Activated CD4-positive, alpha-beta T cell treated with anti-CD3 and anti-CD28 coated beads for 24 hours (primary cell): ENCODE data around the gene ETFA.

ENCODE experiments used
- DNase-seq, 2 donors: peaks; one replicate each; pipeline ENCODE4 v3.0.0-alpha.2; 2020; ENCODE audit warnings: low read depth in 2 of 2

The ETFA gene

DNA sequence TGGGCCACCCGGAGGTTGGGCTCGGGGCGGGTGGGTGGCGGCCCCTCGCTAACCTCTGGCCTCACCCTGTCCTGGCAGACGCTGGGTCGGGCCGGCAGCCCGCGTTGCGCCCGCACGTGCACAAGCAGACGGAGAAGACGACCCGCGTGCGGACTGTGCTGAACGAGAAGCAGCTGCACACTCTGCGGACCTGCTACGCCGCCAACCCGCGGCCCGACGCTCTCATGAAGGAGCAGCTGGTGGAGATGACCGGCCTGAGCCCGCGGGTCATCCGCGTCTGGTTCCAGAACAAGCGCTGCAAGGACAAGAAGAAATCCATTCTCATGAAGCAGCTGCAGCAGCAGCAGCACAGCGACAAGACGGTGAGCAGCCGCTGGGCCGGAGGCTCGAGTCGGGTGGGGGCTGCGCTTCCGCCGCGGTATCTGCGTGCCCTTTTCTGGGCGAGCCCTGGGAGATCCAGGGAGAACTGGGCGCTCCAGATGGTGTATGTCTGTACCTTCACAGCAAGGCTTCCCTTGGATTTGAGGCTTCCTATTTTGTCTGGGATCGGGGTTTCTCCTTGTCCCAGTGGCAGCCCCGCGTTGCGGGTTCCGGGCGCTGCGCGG lies 29.0 kb upstream of the ETFA start:
- no peak for DNase-seq

DNA sequence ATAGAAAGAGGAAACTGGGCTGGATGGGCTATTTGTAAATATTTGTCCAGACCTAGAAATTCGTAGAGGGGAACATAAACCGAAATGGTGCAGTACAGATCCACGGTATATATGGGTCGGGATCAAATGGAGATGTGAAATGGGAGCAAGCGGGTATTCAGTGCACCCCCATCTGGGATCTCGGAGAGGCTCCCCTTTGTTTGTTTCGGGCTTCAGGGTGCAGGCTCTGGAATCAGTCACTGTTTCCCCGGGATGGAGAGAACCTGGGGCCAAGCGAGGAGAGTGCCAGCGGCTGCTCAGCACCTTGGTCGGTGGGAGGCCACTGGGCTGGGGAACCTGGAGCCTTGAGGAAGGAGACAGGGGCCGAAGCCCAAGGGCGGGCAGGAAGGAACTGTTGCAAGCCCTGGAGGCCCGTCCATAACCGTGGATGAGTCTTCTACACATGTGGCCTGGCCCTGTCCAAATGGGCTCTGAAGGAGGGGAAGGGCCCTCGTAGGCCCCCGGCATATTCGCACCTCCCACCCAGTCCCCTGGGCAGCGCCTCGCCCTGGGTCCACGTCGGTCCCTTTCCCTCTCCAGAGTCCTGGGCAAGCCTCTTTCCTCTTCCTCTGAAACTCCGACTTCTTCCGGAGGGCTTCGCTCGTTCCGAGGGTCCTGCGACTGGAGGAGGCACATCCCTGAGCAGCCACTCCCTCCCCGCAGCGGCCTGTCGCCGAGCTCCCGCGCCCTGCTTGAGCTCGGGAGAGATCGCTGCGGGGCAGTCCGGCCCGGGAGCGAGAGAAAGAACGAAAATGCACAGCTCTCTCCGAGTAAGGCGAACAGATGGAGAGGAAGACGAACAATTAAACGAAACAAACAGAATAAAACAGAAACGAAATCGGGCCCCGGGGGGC lies 28.3 kb upstream of the ETFA start:
- no peak for DNase-seq

DNA sequence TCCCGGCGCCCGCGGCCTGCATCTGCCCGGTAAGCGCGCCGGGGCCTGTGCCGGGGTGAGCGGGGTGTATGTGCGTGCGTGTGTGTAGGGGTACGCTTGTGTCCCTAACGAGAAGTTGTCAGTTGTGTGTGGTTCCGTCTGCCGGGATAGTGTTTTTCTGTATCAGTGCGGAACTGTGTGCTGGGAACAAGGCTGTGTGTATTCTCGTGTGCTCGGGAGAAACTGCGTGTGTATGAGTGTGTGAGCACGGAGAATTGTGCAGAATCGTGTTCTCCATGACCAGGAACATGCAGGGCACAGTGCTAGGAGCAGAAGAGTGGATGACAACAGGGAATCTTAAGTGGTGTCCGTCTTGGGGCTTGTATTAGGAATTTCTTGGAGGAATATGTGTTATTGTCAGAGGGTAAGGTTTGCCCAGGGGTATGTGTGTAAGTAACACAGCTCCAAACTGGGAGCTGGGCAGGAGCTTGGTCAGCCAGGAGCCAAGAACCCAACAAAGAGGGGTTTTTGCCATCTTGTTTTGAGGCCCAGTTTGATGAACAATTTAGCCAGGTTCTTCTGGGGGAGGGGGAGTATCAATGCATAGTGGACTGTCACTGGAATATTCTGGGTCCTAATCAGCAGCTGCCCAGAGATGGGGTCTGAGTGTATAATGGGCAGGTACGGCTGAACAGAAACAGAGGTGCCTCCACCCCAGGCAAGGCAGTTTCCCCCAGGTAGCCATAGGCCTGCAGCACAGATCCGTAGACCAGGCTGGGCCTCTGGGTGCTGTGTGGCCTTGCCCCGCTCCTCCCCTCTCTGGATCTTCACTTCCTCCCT lies 27.4 kb upstream of the ETFA start:
- DNase-seq = no peak

DNA sequence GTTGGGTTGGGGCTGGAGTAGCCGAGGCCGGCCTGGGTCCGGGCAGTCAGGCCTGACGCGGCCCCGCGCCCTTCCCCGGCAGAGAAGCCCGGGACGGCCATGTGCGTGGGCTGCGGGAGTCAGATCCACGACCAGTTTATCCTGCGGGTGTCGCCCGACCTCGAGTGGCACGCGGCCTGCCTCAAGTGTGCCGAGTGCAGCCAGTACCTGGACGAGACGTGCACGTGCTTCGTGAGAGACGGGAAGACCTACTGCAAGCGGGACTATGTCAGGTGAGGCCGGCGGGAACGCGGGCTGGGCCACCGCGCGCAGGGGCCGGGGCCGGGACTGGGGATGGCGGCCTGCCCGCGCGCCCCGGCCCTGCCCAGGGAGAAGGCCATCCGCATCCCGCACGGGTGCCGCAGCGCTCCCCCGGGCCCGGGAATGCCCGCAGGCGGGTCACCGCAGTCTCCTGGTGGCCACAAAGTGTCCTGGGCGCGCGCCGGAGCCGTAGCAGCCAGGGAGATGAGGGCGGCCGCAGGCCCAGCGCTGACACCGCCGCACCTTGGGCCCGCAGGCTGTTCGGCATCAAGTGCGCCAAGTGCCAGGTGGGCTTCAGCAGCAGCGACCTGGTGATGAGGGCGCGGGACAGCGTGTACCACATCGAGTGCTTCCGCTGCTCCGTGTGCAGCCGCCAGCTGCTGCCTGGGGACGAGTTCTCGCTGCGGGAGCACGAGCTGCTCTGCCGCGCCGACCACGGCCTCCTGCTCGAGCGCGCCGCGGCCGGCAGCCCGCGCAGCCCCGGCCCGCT lies 26.6 kb upstream of the ETFA start:
- no peak for DNase-seq

DNA sequence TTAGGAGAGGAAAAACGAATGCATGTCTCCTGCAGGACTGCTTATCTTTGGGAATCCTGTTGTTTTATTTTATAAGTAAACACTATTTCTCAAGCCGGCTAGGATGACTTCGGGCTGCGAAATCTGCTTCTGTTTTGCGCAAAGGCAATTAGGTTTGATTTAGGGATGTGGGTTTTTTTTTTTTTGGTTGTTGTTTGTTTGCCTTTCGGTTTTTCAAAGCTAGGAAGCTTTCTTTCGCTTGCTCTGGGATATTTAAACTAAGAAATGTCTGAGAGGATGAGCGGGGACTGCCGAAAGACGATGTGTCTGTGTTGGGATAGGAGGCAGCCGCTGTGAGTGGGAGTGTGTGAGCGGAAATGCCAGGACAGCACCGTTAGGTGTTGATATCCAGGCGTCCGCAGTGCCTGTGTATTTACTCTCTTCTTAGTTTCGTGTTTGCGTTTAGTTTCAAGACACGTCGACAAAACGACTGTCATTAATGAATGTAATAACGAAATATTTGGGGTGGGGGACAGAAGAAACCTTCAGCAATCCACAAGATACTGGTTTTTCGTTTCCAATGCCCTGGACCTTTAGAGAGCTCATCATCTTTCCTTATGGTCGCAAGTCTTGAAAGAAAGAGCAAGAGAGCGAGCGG lies 25.9 kb upstream of the ETFA start:
- DNase-seq = no peak

DNA sequence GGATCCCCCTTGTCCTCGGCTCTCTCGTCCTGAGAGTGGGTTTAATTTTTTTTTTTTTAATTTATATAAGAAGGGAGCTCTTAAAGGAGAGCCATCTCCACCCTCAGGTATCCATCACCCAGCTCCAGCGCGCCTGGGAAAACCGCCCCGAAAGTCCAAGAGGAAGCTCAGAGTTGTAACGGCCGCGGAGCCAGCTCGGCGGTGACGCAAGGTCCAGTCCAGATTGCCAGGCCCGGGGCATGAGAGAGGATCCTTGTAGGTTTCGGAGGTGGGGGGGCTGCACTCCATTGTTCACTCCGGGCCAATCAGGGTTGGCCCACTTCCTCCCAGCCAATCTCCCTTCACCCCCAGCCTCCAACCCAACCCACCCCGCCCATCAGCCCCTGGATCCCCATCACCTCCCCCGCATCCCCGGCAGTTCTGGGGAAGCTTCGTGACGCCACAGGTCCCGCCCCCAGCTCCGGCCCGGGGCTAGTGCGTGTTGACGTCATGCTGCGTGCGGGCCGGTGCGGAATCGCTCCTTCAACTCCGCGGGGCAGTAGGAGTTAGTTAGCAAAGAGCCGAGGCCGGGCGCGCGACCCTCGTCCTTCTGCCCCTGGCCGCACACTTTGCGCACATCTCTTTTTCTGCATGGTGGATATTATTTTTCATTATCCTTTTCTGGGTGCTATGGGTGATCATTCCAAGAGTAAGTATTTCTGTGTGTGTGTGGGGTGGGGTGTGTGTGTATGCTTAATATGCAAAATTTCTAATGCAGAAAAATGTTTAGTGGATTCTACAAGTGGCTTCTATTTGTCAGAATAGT lies 25.2 kb upstream of the ETFA start, which contains the start of gene ISL2:
ISL2 (plus strand) TSS at position 520 of the 805 bp plus-strand sequence; CDS start at position 631, 111 bp downstream.
- DNase-seq = peak in 1 of 2 donors; percentile 68

DNA sequence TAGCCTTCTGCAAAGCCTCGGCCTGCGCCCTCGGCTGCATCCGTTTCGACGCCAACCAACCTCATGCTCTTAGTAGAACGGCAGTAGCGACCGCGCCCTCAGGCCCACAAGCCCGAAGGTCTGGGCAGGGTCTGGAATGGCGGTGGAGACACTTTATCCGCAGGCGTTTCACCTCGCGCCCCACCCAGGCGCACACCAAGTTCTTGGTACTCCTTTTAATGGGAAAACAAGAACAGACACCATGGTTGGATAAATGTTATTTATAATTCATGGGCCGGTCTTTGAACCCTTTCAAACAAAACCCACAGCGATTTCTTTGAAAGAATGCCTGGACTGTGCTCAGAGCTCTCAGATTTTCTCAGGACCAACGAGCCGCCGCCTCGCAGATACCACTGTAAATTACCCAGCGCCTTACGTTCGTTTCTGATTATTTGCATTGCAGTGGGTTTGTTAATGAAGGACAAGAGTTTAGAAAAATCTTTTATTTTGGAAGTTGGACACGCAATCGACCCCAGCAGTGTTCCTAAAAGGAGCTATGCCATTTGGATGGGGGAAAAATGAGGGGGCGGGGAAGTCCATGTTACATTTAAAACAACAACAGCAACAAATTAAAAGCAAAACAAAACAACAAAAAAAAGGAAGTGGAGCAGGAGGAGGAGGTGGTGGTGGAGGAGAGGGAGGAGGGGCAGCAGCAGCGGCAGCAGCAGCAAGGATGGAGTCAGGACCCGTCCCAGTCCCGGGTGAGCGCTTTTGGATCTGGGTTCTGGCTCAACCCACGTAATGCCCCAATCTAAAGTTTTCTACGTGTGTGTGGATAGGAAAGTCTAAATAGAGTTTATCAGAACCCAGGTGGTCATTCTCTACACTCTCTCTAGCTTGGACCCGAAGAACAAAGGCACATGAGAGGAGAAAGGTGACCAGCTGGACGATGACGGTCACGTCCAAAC lies 24.3 kb upstream of the ETFA start:
- no peak for DNase-seq

DNA sequence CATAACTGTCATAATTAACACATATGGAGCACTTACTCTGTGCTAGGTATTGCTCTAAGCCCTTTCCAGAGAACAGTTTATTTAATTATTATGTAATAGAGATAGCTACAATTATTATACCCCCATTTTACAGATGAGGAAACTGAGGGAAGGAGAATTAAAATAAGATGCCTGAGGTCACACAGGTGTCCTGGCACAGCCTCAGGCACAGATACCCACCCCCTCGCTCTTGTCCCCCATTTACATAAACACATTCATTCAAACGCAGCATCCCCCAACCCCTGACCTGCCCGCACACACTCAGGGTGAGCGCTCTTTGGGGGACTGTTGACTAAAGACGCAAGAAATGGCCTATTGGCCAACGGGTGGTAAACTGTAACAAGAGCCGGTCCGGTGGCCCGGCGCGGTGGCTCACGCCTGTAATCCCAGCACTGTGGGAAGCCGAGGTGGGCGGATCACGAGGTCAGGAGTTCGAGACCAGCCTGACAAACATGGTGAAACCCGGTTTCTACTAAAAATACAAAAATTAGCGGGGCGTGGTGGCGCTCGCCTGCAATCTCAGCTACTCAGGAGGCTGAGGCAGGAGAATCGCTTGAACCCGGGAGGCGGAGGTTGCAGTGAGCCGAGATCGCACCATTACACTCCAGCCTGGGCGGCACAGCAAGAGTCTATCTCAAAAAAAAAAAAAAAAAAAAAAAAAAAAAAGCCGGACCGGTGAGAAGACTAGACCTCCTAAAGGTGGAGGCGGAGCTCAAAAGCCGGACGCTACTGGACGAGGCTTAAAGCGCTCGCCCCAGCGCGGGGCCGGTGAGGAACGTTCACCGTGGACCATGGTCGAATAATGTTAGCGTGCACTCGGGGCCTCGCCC lies 23.4 kb upstream of the ETFA start:
- no peak for DNase-seq

DNA sequence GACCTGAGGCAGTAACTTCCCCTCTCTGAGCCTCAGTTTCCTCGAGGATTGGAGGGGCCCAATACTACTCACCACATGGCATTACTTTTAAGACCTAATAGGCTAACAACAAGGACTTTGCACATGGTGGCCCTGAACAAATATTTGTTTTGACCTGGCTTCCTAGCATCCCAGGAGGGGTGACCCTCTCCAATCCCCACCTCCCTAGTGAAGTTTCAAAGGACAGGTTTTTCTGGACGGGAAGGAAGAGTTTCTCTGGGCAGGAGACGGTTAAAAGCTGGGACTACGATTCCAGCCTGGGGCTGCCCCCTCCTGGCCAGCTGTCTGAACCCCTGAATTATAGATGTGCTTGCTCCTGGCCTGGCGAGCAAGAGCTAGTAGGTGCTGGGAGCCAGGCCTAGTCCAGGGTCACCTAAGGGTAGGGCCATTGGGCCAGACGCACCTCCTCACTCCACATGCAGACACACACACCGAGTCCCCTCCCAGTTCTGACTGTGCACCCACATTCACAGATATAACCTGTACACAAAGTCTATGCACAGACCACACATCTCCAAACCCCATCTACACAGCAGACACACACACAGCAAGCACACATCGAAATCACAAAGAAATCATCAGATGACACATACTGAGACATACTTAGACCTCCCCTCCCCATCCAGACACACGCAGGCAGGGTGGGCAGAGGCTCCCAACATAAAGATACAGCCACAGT lies 22.6 kb upstream of the ETFA start:
- no peak for DNase-seq

DNA sequence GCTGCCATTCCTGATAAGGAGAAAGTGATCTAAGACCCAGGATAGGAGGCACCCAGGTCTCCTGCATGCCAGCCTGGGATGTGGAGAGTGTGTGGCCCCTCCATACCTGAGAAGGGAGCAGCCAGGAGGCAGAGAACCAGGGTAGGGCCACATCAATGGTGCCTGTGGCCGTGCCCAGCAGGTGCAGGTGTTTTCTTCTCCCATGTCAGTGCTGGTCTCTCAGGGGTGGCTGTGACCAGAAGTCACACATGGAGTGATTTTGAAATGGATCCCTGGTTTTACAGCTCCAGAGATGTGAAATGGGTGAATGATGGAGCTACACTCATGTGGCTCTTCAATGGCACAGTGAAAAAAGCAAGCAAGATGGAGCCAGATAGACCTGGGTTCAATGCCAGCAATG lies 22.0 kb upstream of the ETFA start:
- DNase-seq = no peak

DNA sequence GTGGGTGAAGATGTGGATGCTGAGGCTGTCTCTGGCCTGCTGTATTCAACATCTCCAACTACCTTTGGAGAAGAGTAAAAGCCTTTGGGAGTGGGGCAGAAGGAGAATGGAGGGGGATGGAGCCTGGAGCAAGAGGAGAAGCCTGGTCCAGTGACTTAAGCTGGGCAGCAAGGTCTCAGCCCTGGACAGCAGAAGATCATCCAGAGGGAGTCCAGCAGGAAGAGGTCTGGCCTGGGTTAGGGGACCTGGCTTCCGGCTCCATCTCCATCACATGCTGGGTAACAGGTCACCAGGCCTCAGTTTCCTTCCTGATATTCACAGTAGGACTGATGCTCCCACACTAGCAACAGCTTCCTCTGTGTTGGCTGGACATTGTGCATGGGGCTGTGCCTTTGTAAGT lies 21.5 kb upstream of the ETFA start:
- DNase-seq = no peak

DNA sequence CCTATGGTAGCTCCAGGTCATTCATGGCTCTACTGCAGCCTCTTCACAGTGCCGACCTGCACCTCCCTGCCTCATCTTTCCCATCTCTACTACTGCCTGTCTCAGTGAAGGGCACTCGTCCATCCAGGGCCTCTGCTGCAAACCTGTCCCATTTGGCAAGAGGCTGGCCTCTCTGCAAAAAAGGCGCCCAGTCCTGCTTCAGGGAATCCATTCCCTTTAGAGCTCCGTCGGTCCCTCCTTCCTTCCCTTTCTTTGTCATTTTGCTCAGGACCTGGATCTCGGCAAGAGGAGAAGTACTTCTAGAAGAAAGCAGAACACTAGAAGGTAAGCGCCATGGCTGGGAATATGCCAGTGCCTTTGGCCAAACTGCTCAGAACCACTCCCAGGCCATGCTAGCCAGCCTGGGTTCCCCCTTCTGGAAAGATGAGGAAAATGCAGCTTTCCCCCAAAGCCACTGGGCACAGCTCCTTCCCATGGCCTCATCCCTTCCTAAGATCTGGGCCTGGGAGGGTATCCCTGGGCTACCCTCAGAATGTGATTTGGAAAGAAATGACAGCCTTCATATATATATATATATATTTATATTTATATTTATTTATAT lies 18.9 kb upstream of the ETFA start:
- DNase-seq = no peak

DNA sequence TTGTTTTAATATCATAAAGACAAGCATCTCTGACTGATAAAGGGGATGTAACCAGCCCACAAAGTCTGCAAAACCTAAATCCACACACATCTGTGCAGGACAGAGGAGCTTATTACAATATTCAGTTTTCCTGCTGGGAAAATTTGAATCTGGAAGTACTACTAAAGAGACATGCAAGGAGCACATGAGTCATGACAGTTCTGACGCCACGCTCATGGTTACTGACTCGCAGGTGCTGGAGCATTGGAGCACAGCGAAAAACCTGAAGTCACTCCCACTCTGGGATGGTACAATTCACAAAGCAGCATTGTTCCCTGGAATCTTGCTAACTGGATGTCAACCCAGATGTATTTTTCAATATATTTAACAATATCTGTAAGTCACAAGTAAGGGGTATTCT lies 17.7 kb upstream of the ETFA start:
- DNase-seq = no peak

DNA sequence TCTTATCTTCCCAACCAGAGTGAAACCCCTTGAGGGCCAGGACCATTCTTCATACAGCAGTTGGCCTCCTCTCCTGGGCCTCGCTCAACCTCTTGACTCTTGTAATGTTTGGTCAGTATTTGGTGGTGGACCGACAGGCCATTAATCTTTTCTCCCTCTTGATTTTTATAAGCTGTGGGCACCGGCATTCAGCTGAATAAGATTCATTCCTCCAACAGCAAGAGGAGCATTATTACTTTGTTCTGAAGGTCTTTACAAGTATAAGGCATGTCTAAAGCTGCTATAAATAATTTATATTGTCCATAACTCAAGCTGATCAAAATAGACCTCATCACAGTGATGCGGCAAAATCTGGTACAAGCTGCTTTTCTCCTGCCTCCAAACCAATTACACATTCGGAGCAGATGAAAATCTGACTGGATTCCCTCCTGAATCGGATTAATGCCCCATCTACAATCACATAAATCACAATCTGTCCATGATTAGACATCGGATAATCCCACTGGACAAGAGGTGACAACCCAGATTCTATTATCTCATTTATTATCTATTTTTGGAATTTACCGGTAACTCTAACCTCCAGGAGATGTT lies 16.9 kb upstream of the ETFA start:
- no peak for DNase-seq

DNA sequence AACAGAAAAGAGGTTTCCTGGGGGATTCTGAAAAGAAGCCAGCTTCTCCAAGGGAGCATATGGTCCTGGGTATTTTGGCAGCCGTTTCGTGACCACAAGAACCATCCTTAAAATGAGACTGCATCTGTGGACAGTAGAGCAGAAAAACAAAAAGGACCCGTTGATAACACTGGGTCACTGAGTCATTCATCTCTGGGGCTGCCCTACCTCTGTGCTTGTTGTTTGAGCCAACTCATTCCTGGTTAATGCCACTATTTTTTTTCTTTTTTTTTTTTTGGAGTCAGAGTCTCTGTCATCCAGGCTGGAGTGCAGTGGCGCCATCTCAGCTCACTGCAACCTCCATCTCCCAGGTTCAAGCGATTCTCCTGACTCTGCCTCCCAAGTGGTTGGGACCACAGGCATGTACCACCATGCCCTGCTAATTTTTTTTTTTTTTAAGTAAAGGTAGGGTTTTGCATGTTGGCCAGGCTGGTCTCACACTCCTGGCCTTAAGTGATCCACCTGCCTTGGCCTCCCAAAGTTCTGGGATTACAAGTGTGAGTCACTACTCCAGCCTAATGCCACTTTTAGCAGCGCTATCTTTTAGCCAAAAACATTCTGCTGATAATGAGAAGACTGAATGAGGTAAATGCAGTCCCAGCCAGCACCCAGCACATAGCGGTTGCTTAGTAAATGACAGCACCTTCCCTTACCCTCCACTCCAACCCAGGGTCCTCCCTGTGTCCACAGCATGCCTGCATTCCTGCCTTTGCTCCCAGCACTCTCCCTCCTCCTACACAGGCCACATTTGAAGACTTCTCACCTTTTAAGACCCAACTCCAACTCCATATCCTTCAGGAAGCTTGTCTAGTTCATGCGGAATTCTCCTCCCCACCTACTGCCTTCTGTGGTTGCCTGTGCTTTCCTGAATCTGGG lies 16.2 kb upstream of the ETFA start:
- no peak for DNase-seq

DNA sequence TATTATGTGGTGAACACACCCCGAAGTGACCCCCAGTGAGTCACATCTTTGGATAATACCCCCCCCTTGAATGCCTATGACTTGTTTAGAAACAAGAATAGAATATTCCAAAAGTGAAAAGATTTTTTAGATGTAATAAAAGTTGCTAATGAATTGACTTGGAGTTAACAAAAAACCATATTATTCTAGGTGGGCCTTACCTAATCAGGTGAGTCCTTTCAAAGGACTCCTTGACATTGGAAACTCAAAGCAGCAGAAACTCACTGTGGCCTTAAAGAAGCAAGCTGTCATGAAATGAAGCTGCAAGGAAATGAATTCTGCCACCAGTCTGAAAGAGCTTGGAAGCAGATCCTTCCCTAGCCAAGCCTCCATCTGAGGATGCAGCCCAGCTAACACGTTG lies 14.4 kb upstream of the ETFA start:
- DNase-seq = no peak
